ENCODE data around the gene SERPINC1.

GRCh38 chr1:173884701-173885100 is 32.4 kb downstream of the SERPINC1 start:
- TF ChIP-seq CTCF (IDR thresholded peaks at IDR 0.05; ENCODE audit: low read depth, low read length) (no peak), EZH2phosphoT487 (IDR thresholded peaks at IDR 0.05; ENCODE audit: low read depth) (no peak)
